Fibroblast of peridontal ligament (primary cell): Measurements from ENCODE around the gene REEP6.

Experiments
- DNase-seq: peaks from one replicate; pipeline ENCODE4 v3.0.0-alpha.2; 2010; ENCODE audit errors: extremely low read depth

The REEP6 gene

GRCh38 chr19:1456121-1456900 lies 34.7 kb upstream of the REEP6 start:
- no peak for DNase-seq

GRCh38 chr19:1457031-1457739 lies 33.8 kb upstream of the REEP6 start:
- DNase-seq = no peak

DNA sequence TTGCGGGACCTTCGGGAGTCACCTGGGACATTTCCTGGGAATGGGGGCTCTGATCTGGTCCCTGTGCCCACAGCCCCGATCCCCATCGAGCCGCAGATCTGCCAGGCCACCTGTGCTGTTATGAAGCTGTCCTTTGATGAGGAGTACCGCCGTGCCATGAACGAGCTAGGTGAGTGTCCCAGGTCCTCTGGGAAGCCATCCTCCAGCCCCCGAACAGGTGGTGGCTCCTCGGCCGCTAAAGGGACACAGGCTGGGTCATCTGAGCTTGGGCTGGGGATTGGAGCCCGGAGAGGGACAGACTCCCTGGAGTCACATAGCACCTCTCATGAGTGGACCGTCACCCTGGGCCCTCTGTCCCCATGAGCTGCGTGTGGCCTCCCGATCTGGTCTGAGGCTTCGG lies 33.1 kb upstream of the REEP6 start:
- no peak for DNase-seq

- DNase-seq = no peak
Observed at GRCh38 chr19:1459479-1459878, 31.5 kb upstream of the REEP6 start.

DNA sequence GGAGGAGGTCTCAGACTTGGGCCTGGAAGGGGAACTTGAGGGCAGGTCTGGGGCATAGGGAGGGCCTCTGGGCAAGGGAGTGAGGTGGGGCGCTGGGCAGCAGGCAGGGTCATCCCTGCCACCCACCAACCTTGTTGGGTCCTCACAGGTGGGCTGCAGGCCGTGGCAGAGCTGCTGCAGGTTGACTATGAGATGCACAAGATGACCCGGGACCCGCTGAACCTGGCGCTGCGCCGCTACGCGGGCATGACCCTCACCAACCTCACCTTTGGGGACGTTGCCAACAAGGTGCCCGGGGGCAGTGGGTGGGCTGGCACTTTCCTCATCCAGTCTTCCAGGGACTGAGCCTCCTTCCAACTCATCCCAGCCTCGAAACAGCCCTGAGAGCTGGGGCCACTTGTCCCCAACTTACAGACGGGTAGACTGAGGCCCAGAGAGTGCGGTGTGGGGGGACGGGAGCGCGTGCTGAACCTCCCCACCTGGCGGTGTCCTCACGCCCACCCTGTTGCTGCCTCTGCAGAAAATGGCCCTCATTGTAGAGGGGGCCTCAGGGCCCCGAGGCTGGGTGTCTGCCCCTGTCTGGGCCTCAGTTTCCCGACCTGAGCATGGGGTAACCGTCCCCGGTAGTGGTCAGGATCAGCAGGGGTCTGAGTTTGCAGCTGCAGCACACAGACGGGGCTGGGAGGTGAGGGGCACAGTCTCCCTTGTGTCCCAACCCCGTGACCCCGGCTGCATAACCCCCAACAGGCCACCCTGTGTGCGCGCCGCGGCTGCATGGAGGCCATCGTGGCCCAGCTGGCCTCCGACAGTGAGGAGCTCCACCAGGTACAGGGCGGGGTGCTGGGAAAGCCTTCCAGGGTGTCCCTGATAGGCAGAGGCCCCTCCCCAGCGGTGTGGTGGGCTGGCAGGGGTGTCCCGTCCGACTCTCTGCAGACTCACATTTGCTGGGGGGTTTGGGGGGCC lies 30.7 kb upstream of the REEP6 start:
- DNase-seq = no peak

DNA sequence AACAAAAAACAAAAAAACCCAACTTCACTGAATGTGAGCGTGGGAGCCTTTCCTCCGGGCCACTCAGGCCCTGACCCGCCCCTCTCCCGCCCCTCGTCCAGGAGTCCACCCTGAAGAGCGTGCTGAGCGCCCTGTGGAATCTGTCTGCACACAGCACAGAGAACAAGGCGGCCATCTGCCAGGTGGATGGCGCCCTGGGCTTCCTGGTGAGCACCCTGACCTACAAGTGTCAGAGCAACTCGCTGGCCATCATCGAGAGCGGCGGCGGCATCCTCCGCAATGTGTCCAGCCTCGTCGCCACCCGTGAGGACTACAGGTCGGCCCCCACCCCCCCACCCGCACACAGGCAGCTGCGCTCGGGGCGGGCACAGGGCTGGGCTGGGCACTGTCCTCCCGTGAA lies 29.1 kb upstream of the REEP6 start:
- no peak for DNase-seq

GRCh38 chr19:1465191-1466016 lies 25.6 kb upstream of the REEP6 start:
- no peak for DNase-seq

- no peak for DNase-seq
Observed at GRCh38 chr19:1466018-1466460, 24.9 kb upstream of the REEP6 start.

- no peak for DNase-seq
Observed at GRCh38 chr19:1466461-1467214, 24.3 kb upstream of the REEP6 start.

GRCh38 chr19:1467215-1467489 lies 23.8 kb upstream of the REEP6 start:
- DNase-seq = no peak

DNA sequence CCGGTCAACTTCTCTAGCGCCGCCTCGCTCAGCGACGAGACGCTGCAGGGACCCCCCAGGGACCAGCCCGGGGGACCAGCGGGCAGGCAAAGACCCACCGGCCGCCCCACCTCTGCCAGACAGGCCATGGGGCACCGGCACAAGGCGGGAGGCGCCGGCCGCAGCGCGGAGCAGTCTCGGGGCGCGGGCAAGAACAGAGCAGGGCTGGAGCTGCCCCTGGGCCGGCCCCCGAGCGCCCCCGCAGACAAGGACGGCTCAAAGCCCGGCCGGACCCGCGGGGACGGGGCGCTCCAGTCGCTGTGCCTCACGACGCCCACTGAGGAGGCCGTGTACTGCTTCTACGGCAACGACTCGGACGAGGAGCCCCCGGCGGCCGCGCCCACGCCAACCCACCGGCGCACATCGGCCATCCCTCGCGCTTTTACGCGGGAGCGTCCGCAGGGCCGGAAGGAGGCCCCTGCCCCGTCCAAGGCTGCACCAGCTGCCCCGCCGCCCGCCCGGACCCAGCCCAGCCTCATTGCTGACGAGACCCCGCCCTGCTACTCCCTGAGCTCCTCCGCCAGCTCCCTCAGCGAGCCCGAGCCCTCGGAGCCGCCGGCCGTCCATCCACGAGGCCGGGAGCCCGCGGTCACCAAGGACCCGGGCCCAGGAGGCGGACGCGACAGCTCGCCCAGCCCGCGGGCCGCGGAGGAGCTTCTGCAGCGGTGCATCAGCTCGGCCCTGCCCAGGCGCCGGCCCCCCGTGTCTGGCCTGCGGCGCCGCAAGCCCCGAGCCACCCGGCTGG lies 23.3 kb upstream of the REEP6 start:
- DNase-seq = no peak

GRCh38 chr19:1468274-1468820 lies 22.6 kb upstream of the REEP6 start:
- no peak for DNase-seq

GRCh38 chr19:1468821-1469254 lies 22.1 kb upstream of the REEP6 start:
- peak; percentile 30 for DNase-seq

- no peak for DNase-seq
Observed at GRCh38 chr19:1469255-1470054, 21.5 kb upstream of the REEP6 start.

DNA sequence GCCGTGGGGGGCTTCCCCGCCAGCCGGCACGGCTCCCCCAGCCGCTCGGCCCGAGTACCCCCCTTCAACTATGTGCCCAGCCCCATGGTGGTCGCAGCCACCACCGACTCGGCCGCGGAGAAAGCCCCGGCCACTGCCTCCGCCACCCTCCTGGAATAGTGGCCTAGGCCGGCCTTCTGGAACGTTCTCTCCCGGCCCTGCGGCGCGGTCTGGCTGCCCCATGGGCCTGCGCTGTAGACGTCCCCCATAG lies 21.0 kb upstream of the REEP6 start:
- DNase-seq = no peak

DNA sequence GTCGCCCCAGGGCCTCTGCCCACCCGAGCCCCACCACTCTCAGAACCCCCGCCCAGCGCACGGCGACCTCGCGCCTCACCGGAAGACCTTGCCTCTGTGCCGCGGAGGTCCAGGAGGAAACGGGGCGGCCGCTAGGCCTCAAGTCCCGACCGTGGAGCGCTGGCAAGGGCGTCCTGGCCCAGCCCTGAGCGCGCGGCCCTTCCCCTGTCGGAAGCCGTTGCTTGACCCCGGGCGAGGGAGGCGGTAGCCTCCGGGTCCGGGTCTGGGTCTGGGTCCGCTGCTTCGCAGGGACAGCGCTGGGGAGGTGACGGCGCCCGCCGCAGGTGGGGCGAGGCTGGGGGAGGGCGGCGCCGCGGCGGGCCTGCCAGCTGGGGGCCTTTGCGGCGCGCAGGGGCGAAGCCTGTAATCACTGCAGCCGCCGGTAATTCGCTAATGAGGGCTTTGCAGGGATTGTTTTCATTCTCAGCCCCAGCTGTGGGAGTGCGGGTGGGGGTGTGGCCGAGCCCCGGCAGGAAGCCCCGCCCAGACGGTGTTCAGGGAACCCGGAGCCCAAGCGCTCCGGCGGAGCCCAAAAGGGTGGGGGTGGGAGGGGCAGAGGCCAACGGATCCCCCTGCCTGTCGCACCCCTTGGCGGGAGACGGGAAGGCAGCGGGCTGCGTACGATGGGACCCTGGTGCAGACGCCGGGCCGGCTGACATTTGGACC lies 20.5 kb upstream of the REEP6 start:
- DNase-seq = no peak

GRCh38 chr19:1471010-1471514 lies 19.9 kb upstream of the REEP6 start:
- DNase-seq = no peak

GRCh38 chr19:1471515-1472160 lies 19.3 kb upstream of the REEP6 start:
- no peak for DNase-seq
